SH-SY5Y (cell line): ENCODE measurements around the gene BBS9.

Source experiments
- GATA2 ChIP-seq: IDR thresholded peaks from 2 replicates; pipeline ENCODE4 v1.6.1; 2011; ENCODE audit warnings: mild to moderate bottlenecking, low read depth, low read length
- GATA3 ChIP-seq: IDR thresholded peaks from 2 replicates; pipeline ENCODE4 v1.6.1; 2011; ENCODE audit warnings: low read depth, mild to moderate bottlenecking, low read length, moderate library complexity

DNA sequence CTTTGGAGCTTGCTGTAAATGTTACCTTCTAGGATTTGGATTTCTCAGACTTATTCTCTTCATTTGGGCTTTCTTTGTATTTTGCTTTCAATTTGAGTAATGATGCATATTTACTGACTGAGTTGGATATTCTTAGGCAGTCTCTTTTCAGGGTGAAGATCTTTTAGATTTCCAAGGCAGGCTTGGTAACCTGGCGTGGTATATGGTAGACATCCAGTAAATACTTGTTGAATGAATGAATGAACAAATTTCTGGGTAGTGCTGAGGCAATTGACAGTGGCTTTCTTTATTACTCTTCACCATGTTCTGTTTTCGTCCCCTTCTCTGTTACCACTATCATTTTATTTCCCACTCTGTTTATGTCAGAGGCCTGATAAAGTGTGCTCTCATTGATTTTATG, 27.1 kb downstream of the BBS9 start:
- TF ChIP-seq GATA2 (no peak), GATA3 (no peak)
